Activated gamma-delta T cell treated with anti-CD3 and anti-CD28 coated beads, Interleukin-2, amount 50 U/mL, for 16 hours (primary cell): Measurements from ENCODE around the gene UVRAG.

Experiments
- DNase-seq: peaks from one replicate; pipeline ENCODE4 v3.0.0-alpha.2; 2020; ENCODE audit warnings: low read depth

Gene UVRAG

DNA sequence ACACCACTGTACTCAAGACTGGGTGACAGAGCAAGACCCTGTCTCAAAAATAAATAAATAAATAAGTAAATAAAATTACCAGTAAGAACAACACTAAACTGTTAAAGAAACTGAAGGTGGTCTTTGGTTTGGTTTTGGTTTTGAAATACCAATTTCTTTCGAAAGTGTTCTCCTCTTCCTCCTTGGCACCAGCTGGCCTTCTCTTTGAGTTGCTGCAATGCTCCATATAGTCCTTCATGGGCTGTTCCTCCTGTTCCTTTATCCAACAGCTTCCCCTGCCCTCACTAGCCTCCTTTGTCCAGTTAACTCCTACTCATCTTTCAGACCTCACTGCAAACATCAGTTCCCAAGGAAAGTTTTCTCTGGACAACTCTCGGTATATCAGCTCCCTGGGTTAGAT is 5.0 kb upstream of the UVRAG start:
- DNase-seq = no peak

- DNase-seq = no peak
Measured at GRCh38 chr11:75810637-75811390, 4.2 kb upstream of the UVRAG start.

DNA sequence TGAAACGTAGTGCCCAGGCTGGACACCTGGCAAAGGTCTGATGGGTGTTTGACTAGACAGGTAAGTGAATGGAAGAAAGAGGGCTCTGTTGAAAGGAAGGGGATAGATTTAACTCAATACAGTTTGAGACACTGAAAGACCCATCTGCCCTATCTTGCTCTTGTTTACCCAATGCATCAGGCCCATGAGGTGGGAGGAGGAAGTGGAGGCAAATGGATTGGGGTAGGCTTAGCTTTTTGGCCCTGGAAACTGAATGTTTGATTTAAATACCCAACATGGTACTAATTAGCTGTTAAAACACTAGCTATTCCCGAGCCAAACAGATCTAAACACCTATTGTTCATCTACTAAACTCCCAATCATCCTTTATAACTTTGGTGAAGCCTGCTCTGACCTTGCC is 3.5 kb upstream of the UVRAG start:
- DNase-seq = no peak

- no peak for DNase-seq
Measured at GRCh38 chr11:75812542-75813040, 2.4 kb upstream of the UVRAG start.

DNA sequence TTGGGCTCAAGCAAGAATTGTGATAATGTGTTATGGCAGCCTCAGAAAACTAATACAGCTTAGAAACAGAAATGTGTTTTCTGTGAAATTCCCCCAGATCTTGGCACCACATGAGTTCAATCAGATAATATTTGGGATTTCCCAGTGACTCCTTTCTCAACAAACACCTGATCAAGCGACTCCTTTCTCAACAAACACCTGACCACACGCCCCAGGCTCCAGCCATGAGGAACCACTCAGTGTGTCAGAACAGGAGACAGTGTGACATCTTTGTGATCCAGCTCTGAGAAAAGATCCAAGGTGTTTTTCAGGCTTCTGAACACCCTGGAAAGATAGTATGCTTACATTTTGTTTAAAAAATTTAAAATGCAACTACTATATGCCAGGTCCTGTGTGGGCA is 1.9 kb upstream of the UVRAG start:
- no peak for DNase-seq

- DNase-seq = no peak
Measured at GRCh38 chr11:75813622-75814039, 1.4 kb upstream of the UVRAG start.

GRCh38 chr11:75814363-75814676 is 690 bp upstream of the UVRAG start:
- no peak for DNase-seq

GRCh38 chr11:75815345-75816168 is 547 bp downstream of the UVRAG start:
- peak; percentile 17 for DNase-seq

DNA sequence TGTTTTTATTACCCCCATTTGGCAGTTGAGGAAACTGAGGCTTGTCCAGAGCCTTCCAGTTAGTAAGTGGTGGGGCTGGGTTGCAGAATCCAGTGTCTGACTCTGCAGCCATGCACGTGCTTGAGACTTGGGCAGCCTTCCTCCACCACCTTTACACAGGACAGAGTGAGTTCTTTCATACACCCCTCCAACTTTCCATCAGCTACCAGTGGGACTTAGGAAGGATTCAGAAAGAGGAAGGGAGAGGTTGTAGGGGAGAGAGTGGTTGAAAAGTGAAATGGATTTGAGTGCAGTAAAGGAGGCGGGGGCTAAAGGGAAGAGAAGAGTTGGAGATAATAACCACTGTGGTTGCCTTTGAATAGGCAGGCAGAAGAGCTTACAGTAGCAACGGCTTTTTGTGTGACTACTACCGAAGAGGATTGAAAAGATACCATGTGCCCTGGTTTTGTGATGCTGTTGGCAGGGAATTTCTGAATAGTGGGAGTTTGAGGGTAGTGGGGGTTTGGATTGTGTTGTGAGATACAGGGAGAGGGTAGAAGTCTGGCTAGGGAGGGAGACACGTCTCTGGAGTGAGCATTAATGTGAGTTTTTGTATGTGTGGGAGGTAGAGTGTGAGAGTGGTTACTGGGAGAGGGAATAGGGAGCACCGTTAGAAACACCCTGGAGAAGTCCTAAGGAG is 1.7 kb downstream of the UVRAG start:
- DNase-seq = no peak

DNA sequence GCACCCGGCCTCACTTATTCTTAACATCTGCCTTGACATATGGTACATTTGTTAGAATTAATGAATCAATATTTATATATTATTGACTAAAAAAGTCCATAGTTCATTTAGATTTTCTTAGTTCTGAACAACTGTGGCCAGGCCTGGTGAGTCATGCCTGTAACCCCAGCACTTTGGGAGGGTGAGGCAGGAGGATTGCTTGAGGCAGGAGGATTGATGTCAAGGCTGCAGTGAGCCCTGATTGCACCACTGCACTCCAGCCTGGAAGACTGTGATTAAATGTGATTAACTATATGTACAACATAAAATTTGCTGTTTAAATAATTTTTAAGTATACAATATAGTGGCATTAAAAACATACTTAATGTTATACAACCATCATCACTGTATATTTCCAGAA is 5.6 kb downstream of the UVRAG start:
- no peak for DNase-seq

DNA sequence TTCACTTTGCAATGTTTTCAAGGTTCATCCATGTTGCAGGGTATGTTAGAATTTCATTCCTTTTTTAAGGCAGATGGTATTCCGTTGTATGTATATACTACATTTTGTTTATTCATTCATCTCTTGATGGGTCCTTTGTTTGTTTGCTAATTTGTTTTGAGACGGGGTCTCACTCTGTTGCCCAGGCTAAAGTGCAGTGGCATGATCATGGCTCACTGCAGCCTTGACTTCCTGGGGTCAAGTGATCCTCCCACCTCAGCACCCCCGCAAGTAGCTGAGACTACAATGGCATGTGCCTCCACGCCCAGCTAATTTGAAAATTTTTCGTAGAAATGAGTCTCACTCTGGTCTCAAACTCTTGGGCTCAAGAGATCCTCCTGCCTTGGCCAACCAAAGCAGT is 6.2 kb downstream of the UVRAG start:
- DNase-seq = no peak

GRCh38 chr11:75822541-75822940 is 7.5 kb downstream of the UVRAG start:
- no peak for DNase-seq

- DNase-seq = no peak
Measured at GRCh38 chr11:75823415-75823814, 8.4 kb downstream of the UVRAG start.

GRCh38 chr11:75823946-75824345 is 8.9 kb downstream of the UVRAG start:
- no peak for DNase-seq

DNA sequence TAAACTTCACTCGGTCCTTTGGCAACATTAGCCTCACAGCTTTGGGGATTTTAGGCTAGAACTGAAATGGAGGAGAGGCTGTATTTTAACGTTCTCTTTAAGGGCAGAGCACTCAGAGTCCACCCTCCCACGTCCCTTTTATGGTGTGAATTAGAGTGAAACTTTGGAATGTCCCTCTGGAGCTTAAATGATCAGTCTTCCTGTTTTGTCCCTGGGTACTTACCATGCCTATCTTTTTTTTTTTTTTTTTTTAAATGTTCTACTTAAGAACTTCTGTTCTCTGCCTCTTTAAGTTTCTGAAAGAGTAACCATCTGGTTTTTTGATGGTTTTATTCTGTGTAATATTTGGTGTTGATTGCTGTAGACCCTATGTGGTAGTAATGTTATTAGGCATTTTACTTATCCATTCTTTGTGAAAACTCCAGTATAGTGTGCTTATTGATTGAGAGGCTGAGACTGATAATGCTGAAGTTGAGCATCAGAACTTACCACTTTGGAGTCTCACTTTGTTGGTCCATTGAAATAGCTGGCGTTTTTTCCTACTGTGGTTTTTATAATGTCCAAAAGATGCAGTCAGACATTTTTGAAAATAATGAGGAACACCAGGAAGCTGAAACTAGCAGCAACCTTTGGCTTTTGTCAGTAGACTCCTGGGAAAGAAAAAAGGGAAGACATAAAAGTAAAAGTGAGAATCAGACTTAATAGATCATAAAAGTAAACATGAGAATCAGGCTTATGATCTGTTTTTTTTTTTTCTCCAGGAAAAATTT is 11.6 kb downstream of the UVRAG start:
- no peak for DNase-seq

GRCh38 chr11:75827562-75827961 is 12.6 kb downstream of the UVRAG start:
- no peak for DNase-seq

GRCh38 chr11:75831915-75832502 is 17.0 kb downstream of the UVRAG start:
- DNase-seq = no peak

DNA sequence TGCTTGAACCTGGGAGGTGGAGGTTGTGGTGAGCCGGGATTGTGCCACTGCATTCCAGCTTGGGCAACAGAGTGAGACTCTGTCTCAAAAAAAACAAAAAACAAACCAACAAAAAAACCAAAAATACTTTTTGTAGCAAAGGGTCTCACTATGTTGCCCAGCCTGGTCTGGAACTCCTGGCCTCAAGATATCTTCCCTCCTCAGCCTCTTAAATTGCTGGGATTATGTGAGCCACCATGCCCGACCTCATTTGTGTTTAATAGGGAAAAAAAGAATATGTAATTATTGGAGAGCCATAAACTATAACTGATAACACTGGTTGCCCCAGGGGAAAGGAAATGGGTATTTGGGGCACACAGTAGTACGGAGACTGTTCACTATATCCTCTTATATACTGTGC is 19.7 kb downstream of the UVRAG start:
- no peak for DNase-seq

- no peak for DNase-seq
Measured at GRCh38 chr11:75836417-75836816, 21.4 kb downstream of the UVRAG start.

- no peak for DNase-seq
Measured at GRCh38 chr11:75839851-75840250, 24.8 kb downstream of the UVRAG start.

DNA sequence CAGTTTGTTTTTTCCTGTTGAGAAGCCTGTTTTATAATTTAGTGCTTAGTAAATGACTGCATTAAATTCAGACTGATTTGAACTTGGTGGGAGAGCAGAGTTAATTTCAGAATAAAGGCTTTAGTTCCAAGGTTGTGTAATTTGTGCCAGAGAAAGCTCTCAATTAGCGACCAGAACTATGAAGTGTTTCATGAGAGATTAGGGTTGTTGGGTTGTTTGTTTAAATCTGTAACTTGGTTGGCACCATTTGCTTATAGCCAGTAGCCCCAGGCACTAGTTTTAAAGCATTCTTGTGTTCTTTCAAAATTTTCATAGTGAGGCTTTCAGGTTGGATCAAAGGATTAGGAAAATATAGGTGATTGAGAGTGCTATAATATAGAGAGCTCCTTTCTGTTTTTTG is 25.5 kb downstream of the UVRAG start:
- no peak for DNase-seq

GRCh38 chr11:75841739-75842138 is 26.7 kb downstream of the UVRAG start:
- DNase-seq = no peak
